Stimulated activated CD8-positive, alpha-beta memory T cell treated with anti-CD3 and anti-CD28 coated beads, Interleukin-2, amount 100 ng/mL, for 48 hours (primary cell): ENCODE data around the gene KIAA1217.

ENCODE experiments used
- DNase-seq, 2 donors: peaks; one replicate each; pipeline ENCODE4 v3.0.0-alpha.2; 2020; ENCODE audit warnings: low read depth in 2 of 2

KIAA1217 gene

GRCh38 chr10:24241536-24242040 is 32.6 kb downstream of the KIAA1217 start:
- DNase-seq, result no peak

GRCh38 chr10:24242562-24242961 is 33.6 kb downstream of the KIAA1217 start:
- DNase-seq, result no peak

- no peak for DNase-seq
These were observed 37.4 kb downstream of the KIAA1217 start for GRCh38 chr10:24246365-24246764.

GRCh38 chr10:24247841-24248240 is 38.9 kb downstream of the KIAA1217 start:
- no peak for DNase-seq

- no peak for DNase-seq
These were observed 41.0 kb downstream of the KIAA1217 start for GRCh38 chr10:24249829-24250415.

- no peak for DNase-seq
These were observed 42.6 kb downstream of the KIAA1217 start for GRCh38 chr10:24251547-24251946.

GRCh38 chr10:24254180-24254579 is 45.2 kb downstream of the KIAA1217 start:
- DNase-seq, result no peak

- no peak for DNase-seq
These were observed 46.4 kb downstream of the KIAA1217 start for GRCh38 chr10:24255115-24255880.

- no peak for DNase-seq
These were observed 47.0 kb downstream of the KIAA1217 start for GRCh38 chr10:24255881-24256311.

GRCh38 chr10:24256619-24257107 is 47.7 kb downstream of the KIAA1217 start:
- no peak for DNase-seq

GRCh38 chr10:24257588-24257987 is 48.6 kb downstream of the KIAA1217 start:
- DNase-seq, result no peak

GRCh38 chr10:24259365-24260130 is 50.6 kb downstream of the KIAA1217 start:
- DNase-seq, result no peak

- DNase-seq, result no peak
These were observed 52.7 kb downstream of the KIAA1217 start for GRCh38 chr10:24261627-24262026.

GRCh38 chr10:24262929-24263590 is 54.1 kb downstream of the KIAA1217 start:
- DNase-seq, result no peak

- DNase-seq, result no peak
These were observed 60.5 kb downstream of the KIAA1217 start for GRCh38 chr10:24269476-24269875.

GRCh38 chr10:24272374-24272773 is 63.4 kb downstream of the KIAA1217 start:
- no peak for DNase-seq

GRCh38 chr10:24277277-24277676 is 68.3 kb downstream of the KIAA1217 start:
- no peak for DNase-seq

GRCh38 chr10:24277771-24278170 is 68.8 kb downstream of the KIAA1217 start:
- no peak for DNase-seq

GRCh38 chr10:24278176-24278889 is 69.4 kb downstream of the KIAA1217 start:
- no peak for DNase-seq

GRCh38 chr10:24279166-24279565 is 70.2 kb downstream of the KIAA1217 start:
- no peak for DNase-seq

- no peak for DNase-seq
These were observed 78.7 kb downstream of the KIAA1217 start for GRCh38 chr10:24287559-24288195.
